Kidney glomerular epithelial cell (primary cell): ENCODE results near the gene TMEM181.

ENCODE experiments used
- DNase-seq: peaks from one replicate; lab custom pipeline; 2025; lab: John Stamatoyannopoulos, UW

Gene TMEM181

DNA sequence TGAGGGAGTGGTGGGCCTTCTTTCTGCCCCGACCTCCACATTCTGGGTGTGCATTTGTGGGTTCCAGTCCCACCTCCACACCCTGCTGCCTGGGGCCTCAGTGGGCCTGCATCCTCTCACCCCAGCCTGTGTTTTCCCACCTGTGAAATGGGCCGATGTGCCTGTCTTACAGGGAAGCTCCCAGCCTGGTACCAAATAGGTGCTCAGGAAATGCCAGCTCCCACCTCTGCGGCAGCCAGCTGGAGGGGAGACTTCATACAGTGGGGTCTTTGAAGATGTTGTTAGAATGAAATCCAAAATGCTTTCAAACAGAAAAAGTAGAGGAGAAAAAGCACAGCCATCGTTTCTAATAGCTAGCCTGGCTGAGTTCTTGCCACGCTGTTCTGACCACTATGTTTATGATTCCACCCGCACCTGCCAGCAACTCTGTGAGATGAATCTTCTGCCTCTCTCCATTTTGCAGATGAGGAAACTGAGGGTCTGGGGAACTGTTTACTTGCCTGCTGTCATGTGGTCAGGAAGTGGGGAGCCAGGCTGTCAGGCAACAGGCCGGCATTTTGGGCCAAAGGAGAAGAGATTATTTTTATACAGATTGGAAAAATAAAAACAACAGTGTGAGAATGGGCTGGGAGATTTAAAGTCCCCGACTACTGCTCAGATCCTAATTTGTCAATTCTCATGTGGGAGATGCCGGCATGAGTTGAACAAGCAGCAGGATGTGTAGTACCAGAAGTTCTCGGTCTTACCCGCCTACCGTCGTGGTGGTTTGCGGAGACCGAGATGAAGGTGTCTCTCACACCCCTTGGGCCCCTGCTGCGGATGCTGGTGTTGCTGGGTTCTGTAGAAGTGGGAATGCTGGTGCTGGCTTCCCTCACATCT, 4.6 kb downstream of the TMEM181 start:
- no peak for DNase-seq

DNA sequence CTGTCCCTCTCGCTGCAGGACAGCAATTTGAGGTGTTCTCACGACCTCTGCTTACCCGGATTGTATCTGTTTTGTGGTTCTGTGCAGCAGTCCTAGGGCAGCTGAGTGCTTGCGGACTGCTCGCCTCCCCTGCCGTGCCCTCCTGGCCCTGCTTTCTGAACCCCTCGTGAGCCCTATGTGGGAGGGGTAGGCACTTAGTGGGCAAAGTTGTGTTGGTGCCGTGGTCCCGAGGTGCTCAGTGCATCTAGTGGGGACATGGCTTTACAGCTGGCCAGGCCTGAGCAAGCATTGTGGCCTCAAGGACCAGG, 5.2 kb downstream of the TMEM181 start:
- no peak for DNase-seq

DNA sequence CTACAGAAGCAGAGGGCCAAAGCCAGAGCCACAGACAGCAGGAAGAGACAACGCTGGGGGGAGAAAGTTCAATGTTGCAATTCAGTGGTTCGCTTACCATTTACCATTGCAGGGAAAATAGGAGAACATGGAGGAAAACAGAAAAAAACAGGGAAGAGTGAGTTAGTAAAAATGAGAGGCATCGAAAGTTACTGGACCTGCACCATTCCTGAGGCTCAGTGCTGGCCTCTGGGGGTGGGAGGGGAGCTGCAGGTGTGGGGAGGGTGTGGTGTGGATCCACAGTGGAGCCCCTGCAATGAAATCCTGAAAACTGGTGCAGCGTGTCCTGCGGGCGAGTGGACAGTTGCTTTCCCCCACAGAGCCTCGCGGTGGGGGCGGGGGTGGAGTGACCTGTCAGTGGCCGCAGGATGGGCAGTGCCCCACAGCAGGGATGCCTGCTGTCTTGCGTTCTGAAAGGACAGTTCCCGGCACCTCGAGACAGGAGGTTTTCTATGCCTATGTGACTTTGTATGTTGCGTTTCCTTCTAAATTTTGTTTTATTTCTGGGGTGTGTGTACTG, 5.7 kb downstream of the TMEM181 start:
- DNase-seq, result no peak

DNA sequence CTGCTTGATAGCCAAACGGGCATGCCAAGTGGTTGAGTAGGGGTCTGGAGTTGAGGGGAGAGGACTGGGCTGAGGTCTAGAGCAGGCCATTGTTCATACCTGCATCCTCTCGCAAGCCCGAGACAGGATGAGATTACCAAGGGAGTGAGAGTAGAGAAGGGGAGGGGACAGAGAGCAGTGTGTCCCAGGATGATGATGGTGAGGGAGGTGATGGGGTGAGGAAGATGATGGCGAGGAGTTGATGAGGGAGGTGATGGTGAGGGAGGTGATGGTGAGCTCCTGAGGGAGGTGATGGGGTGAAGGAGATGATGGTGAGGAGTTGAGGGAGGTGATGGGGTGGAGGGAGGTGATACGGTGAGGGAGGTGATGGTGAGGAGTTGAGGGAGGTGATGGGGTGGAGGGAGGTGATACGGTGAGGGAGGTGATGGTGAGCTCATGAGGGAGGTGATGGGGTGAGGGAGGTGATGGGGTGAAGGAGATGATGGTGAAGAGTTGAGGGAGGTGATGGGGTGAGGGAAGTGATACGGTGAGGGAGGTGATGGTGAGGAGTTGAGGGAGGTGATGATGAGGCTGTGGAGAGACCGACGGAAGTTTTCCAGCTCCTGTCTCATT, 6.4 kb downstream of the TMEM181 start:
- DNase-seq, result no peak

DNA sequence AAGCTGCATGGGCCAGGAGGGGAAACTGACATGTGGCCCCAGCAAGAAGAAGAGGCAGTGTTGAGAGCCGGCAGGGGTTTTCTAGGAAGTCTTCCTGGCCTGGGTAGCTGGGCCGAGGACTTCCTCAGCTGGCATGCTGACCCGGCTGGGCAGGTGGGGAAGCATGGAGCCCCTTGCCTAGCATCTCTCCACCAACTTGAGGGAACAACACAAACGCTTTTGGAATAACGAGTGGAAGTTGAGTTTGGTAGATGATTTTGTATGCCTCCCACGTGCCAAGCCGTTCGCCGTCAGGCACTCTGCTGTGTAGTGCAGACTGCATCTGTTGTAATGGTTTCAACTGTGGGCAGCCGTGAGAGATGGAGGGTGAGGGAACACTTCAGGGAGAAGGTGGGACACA, 7.3 kb downstream of the TMEM181 start:
- DNase-seq, result no peak

DNA sequence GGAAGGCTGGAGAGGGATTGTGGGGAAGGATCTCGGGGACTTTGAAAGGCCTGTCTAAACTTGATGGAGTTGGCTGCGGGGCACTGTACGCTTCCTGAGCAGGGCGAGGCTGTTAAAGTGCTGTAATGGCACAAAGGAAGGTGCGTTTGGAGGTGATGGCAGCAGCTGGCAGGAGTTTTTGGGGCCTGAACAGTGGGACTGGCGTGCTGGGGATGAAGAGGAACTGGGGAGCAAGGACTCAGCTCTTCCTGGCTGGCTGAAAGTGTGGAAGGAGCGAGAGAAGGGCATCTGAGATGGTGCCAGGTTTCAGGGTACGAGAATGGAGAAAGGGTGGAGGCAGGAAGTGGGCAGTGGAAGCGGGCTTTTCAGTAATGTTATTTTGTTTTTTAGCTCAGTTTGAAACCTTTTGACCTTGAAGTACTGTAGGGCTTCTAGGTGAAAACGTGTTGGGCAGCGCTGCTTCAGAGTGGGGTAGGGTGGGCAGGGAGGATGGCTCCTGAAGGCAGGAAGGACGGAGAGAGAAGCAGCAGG, 8.0 kb downstream of the TMEM181 start:
- DNase-seq, result no peak

DNA sequence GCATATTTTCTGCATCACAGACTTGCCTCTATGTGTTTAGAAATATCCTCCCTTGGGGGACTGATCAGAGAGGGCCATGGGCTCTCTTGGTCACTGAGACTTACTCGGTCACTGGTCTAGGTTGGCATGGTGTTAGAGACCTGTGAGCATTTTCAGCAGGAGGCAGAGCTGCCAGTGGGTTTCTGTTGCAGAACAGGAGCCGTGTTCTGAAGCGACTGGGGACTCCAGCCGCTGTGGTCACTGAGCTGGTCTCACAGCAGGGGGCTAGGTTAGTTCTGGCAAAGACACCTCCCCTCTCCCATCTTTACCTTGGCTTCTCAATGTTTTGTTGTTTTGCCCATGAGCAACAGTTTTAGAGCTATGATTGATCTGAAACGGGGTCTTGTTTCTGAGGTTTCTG, 8.7 kb downstream of the TMEM181 start:
- DNase-seq, result no peak

DNA sequence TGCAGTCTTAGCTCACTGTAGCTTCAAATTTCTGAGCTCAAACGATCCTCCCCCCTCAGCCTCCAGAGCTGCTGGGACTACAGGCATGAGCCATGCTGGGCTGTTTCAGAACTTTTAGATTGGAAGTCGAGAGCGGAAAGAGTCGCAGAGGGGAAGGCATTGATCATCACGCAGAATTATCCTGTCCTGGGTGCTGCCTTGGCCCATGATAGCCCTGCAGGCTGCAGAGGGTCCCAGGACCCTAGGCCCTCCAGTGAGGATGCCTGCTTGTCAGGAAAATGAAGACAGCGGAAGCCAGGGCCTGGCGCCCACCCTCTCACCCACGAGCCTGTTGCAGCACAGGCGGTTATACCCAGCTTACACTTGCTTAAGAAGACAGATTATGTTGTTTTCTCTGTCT, 9.1 kb downstream of the TMEM181 start:
- no peak for DNase-seq

DNA sequence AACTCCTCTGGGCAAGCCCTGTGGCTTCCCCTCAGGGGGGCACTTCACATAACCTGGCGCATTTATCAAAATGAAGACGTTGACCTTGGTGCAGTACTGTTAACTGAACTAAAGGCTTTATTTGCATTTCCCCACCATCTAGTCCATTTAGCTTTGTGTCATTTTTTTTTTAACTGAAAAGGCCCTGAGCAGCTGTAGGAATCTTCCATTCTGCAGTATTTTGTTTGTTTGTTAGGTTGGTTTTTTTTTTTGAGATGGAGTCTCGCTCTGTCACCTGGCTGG, 10.7 kb downstream of the TMEM181 start:
- DNase-seq, result no peak

DNA sequence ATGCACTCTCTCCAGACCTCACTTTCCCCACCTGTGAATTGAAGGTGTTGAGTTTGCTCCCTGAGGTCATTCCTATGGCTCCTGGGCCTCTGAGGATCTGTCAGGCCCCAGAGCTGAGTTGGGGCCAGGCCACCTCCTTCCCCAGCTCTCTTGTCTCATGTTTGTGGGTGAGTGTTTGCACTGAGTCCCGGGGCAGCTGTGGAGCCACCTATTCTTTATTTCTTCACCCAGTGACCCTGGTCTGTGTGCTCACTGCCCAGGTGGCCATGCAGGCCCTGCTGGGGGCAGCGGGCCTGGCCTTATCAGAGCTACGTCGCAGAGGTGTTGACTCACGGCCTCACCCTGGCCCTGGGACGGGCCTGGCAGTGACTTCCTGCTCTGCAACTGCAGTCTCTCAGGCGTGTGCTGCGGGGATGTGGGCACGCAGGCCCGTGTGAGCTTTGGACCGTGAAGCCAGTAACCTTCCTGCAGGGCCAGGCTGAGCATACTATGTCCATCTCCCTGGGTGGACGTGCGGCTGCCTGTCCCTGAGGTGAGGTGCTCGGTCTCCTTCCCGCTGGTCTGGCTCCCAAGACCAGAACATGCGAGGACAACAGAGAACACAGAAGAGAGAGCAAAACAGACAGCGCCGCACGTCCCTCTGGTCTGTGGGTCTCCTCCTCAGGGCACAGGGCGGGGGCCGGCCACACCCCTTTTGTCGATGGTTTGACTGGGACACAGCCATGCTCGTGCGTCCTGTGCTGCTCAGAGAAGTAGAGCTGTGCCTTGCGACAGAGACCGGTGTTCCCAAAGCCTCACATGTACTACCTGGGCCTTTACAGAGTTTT, 12.1 kb downstream of the TMEM181 start:
- DNase-seq, result no peak

DNA sequence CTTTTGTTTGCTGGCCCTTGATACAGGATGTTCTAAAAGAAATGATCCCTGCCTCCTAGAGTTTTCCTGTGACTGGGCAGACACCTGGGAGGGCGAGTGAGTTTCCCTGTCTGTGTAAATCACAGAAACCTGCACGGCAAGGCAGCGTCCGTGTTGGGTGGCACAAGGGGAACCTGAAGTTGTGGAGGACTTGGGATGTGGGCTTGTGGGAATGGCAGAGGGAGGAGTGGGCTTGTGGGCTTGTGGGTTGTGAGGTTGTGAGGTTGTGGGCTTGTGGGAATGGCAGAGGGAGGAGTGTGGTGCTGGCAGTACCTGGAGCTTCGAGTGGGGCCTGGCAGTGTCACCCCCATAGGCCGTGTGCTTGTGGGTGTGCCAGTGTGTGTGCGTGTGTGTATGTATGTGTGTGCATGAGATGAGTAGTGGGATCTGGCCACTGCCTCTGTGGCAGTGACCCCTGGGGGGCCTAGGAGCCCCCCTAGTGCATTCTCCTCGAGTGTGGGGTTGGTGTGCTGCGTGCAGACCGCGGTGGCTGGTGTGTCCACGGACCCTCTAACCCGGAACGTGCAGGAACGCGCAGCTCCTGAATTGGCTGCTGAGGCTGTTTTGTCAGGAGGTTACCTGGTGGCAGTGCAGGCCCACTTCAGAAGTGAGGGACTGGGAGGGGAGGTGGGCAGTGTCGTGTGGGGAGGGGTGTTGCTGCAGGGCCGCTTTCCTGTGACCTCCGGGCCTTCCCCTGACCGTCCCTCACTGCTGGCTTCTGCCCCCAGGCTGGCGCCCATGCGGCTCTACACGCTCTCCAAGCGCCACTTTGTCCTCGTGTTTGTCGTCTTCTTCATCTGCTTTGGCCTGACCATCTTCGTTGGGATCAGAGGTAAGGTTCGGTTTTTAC, 13.0 kb downstream of the TMEM181 start:
- DNase-seq, result no peak

DNA sequence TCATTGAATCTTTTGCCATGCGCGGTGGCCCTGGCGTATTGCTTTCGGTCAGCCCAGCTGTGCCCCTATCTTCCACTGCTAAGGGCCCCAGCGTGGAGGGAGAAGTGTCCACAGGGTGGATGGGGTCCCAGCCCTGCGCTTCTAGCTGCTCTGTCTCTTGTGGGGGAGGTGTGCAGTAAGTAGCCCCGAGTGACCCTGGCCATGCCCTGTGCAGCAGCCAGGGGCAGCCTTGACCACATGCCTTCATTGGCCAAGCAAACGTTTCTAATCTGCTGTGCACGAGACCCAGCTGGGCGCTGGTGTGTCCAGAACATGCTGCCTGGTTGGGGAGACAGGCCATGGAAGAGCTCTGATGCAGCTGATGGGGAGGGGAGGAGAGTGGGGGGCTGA, 13.6 kb downstream of the TMEM181 start:
- no peak for DNase-seq

DNA sequence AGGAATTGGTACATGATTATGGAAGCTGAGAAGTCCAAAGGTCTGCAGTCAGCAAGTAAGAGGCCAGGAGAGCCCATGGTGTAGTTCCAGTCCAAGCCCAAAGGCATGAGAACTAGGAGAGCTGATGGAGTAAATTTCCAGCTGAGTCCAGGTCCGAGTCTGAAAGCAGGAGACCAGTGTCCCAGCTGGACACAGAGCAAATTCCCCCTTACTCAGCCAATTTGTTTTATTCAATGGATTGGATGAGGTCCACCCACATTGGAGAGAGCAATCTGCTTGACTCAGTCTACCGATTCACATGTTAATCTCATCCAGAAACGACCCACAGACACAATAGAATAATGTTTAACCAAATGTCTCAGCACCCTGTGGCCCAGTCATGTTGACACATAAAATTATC, 14.9 kb downstream of the TMEM181 start:
- no peak for DNase-seq

DNA sequence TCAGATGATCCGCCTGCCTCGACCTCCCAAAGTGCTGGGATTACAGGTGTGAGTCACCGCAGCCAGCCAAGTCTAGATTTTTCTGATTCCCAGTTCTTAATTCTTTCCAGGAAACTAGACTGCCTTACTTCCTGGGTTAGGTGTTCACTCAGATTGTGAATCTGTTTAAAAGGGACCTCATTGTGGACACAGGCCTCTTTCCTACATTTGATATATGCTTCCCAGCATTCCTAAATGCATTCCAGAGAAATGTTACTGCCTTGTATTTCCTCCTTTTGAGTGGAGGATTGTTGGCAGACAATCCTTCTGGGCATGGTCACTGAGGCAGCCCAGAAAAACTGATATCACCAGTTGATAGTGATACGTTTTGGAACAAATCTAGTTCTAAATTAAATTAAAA, 15.7 kb downstream of the TMEM181 start:
- no peak for DNase-seq

DNA sequence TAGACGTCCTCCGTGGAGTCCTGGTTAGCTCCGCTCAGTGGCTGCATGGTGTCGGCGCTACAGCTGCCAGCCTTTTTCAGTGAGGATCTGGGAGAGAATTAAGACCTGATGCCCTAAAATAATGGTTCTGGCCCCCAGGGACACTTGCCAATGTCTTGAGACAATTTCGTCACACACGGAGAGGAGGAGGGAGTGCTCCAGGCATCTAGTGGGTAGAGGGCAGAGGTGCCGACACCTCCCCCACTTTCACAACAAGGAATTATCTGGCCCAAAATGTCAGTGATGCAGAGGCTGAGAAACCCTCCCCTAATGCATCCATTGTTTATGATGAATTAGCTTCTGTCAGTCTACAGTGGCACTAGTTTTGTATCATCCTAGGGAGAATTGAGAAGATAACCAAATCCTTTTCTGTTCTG, 24.4 kb downstream of the TMEM181 start:
- no peak for DNase-seq

DNA sequence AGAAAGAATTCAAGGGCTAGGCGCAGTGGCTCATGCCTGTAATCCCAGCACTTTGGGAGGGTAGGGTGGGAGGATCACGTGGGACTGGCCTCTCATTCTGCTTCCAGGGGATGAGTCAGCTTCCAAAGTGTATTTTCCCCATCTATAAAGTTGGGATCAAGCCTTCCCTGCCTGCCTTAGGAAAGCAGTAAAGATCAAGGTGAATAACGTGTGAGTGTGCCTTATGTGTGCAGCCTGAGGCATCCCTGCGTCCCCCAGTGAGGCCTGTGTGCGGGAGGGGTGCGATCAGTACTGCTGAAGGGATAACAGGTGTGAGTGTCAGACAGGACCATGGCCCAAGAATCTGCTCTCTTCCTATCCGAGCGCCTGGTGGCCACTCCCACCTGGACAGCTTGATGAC, 26.8 kb downstream of the TMEM181 start:
- DNase-seq, result no peak

DNA sequence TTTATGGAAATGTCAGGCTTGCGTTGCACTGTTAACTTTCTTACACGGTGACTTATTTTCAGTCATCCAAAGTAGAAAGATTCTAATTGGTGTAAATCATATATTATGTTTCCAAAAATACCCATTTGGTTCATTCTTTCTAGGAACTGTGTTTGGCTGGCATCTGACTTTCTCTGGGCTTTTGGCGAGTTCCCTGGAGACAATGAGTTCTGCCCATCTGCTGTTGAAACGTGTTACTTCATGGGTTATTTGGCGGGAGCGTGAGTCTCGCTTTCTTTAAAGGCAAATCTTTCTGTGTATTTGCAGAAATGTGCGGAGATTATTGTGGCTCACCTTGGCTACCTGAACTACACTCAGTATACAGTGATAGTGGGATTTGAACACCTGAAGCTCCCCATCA, 29.5 kb downstream of the TMEM181 start:
- DNase-seq, result no peak

DNA sequence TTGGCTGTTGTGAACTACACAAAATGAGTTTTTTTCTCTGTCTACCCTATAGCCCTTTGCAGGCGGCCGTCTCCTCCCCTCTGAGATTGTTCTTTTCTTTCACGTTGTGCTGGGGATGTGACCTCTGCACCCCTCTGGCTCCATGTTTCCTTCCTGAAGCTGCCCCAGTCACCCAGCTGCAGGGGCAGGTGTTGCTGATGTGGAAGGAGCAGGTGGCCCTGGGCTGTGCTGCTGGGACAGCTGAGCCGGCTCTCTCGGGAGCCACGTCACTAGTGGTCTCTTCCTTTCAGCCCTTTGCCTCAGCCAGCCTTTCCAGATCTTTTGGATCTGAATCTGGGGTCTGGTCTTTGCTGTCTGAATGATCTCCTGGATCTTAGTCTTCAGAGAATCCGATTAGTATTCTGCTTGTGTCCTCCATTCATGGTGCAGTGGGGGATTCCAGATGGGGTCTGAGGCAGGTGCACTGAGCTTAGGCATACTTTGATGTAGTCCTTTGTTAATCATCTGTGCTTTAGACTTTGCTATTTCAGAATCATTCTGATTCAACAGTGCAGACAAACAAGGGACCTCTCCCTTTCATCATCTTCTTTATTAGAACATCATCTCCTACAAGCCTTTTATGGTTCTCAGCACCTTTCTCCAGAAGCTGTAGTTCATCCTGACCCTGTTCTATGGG, 31.4 kb downstream of the TMEM181 start:
- no peak for DNase-seq

DNA sequence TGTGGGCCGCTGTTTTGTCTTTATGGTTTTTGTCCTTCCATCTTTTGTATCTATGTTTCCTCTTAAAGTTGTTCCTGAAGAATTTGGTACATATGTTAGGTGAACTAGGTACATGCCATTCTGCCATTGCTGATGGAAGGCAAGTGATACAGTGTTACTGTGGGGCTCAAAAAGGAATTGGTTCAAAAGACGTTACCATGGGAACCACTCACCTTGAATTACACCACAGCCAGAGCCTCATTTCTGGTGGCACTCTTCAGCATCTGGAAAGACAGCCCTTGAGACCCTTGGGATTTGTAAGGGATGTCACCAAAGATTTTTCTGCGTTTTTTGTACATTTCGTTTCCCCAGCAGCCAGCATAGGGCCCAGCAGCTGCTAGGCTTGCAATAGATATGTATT, 31.9 kb downstream of the TMEM181 start:
- no peak for DNase-seq

DNA sequence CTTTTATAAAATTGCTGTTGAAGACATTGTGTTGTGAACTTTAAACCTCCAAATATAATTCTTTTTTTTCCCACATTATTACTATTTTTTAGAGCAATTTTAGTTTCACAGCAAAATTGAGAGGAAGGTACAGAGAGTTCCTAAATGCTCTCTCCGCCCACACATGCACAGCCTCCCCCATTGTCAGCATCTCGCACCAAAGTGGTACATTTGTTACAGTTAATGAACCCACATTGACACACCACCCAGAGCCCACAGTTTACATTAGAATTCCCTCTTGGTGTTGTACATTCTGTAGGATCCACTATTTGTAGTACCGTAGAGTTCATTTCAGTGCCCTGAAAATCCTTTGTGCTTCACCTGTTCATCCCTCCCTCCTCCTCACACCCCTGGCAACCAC, 33.8 kb downstream of the TMEM181 start:
- DNase-seq, result no peak

DNA sequence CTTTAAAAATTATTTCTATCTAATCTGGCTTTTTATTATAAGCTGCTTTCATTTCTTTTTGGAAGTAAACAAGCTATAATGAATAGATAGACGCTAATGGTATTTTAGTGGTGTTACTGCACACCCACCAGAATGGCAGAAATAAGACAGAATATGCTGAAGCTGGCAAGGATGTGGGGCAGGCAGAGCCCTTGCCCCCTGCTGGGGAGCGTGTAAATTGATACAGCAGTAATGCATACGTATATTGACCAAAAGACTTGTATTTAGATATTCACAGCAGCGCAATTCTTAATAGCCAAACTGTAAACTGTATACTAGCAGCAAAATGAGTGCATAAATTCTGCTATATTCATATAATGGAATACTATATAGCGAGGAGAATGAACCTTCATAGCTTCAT, 35.3 kb downstream of the TMEM181 start:
- DNase-seq, result no peak
